OCI-LY7 (cell line): ENCODE data around the gene PSAP.

Experiments used
- EZH2phosphoT487 ChIP-seq: fragments of 200-600 bp; sonication (generic); IDR thresholded peaks from 2 replicates; pipeline ENCODE4 v1.6.1; 2018; ENCODE audit warnings: low read depth, borderline replicate concordance, mild to moderate bottlenecking, mixed run types, antibody characterized with exemption, low read length, moderate library complexity, mixed read lengths
- TF ChIP-seq, protein P1 (sequence below): fragments of 200-600 bp; sonication (generic); conservative IDR thresholded peaks from 2 replicates; pipeline ENCODE4 v1.5.1; 2014; ENCODE audit warnings: mild to moderate bottlenecking, antibody characterized with exemption, low read length, moderate library complexity, mixed read lengths

DNA sequence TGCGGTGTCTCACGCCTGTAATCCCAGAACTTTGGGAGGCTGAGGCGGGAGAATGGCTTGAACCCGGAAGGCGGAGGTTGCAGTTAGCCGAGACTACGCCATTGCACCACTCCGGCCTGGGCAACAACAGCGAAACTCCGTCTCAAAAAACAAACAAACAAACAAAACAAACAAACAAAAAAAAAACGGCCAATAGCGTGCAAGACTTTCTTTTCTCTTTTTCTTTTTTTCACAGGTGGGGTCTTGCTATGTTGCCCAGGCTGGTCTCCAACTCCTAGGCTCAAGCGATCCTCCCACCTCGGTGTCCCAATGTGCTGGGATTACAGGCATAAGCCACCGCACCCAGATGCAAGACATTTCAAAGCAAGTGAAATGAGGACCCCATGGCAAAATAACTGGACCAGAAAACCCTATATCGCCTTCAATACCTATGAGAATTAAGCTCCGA is 1.6 kb downstream of the PSAP start:
- TF ChIP-seq, protein P1, sequence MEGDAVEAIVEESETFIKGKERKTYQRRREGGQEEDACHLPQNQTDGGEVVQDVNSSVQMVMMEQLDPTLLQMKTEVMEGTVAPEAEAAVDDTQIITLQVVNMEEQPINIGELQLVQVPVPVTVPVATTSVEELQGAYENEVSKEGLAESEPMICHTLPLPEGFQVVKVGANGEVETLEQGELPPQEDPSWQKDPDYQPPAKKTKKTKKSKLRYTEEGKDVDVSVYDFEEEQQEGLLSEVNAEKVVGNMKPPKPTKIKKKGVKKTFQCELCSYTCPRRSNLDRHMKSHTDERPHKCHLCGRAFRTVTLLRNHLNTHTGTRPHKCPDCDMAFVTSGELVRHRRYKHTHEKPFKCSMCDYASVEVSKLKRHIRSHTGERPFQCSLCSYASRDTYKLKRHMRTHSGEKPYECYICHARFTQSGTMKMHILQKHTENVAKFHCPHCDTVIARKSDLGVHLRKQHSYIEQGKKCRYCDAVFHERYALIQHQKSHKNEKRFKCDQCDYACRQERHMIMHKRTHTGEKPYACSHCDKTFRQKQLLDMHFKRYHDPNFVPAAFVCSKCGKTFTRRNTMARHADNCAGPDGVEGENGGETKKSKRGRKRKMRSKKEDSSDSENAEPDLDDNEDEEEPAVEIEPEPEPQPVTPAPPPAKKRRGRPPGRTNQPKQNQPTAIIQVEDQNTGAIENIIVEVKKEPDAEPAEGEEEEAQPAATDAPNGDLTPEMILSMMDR = no peak
- TF ChIP-seq EZH2phosphoT487 = no peak
